HUES6 (cell line): ENCODE data around the gene C1orf141.

Experiments
- H3K27ac ChIP-seq: 2 replicates; pipeline ENCODE4 v1.7.0; 2013; ENCODE audit warnings: low read depth, mild to moderate bottlenecking, low read length, inconsistent platforms
- H3K27me3 ChIP-seq: 2 replicates; pipeline ENCODE4 v1.6.1; 2013; ENCODE audit warnings: low read length; ENCODE audit not compliant: control insufficient read depth, insufficient read depth
- H3K36me3 ChIP-seq: 2 replicates; pipeline ENCODE4 v1.6.1; 2013; ENCODE audit warnings: low read length; ENCODE audit not compliant: control insufficient read depth, insufficient read depth
- H3K4me1 ChIP-seq: 2 replicates; pipeline ENCODE4 v1.6.1; 2013; ENCODE audit warnings: low read length; ENCODE audit not compliant: control insufficient read depth, insufficient read depth
- H3K4me3 ChIP-seq: 2 replicates; pipeline ENCODE4 v1.5.1; 2013; ENCODE audit warnings: low read depth, low read length
- H3K9ac ChIP-seq: one replicate; pipeline ENCODE4 v1.6.1; 2013; ENCODE audit warnings: mild to moderate bottlenecking, low read length
- H3K9me3 ChIP-seq: 2 replicates; pipeline ENCODE4 v1.6.1; 2013; ENCODE audit warnings: low read depth, low read length; ENCODE audit not compliant: control insufficient read depth, insufficient read depth

C1orf141 gene

DNA sequence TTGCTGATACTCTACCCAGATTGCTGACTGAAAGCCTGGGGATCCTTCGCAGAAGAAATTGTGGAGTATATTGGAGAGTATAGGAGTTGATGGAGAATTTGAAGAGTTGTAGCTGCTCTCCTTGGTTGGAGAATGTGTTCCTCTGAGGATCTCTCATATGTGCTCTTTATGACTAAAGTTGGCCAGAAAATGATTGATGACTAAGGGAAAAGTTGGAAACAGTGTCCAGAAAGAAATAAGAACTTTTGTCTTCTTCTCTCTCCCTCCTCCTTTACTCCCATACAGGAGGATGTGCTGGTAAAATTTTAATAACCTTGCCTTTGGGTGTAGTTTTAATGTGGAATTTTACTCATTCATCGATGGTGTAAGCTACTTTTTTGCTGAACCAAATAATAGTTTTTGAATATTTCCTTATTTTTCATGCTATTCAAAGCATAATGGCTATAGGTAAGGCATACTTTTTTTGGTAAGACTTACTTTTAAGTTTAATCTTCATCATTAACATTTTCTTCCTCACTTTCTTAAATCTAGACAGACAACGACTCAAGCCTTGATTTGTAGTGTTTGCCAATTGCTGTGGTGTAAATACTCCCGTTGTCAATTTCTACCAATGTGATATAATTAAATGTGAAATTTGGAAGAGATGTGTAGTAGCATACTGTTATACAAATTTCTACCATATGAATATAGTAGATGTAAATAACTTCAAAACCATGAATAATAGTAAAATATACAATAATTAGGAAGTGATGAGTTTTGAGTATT is 13.7 kb downstream of the C1orf141 start:
- H3K9me3 ChIP-seq: no peaks in the 10 kb centered on the region
- no peaks in the 10 kb centered on the region for H3K27me3 ChIP-seq
- H3K27ac ChIP-seq: no peak overlapping the region
- no peak overlapping the region for H3K4me3 ChIP-seq
- H3K9ac ChIP-seq: no peak overlapping the region
- H3K4me1 ChIP-seq: no peaks in the 10 kb centered on the region
- H3K36me3 ChIP-seq: no peaks in the 10 kb centered on the region

DNA sequence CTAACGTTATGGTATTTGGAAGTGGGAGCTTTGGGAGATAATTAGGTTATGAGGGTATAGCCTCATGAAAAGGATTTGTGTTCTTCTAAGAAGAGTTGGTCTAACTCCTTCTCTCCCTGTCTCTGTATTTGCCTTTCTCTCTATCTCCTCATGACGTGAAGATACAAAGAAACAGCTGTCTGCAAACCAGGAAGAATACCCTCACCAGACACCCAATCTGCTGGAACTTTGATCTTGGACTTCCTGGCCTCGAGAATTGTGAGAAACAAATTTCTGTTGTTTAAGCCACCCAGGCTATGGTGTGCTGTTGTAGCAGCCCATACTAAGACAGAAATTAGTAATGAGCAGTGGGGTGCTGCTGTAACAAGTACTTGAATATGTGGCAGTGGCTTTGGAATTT is 16.1 kb downstream of the C1orf141 start:
- H3K9ac ChIP-seq: no peak overlapping the region
- no peak overlapping the region for H3K4me3 ChIP-seq
- no peaks in the 10 kb centered on the region for H3K36me3 ChIP-seq
- no peaks in the 10 kb centered on the region for H3K4me1 ChIP-seq
- no peaks in the 10 kb centered on the region for H3K27me3 ChIP-seq
- no peak overlapping the region for H3K27ac ChIP-seq
- H3K9me3 ChIP-seq: no peaks in the 10 kb centered on the region; the same call in 1 of the 2 replicates

DNA sequence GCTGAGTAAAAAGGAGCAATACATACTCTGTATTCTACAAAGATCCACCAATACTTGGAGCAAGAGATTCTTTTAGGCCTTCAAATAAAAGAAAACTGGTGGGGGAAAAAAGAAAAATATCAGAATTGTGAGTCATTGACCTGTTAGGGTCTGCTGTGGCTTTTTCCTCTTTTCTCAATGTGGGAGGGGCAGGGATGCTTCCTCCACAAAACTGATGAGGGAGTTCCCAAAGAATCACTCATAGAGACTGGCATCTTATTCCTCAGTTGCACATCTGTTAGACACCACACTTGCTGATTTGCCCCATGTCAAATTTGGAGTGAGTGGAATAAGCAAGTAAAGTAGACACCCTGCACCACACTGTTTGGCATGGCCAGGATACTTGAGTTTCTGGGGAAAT is 16.6 kb downstream of the C1orf141 start:
- no peaks in the 10 kb centered on the region; the same call in 1 of the 2 replicates for H3K9me3 ChIP-seq
- no peaks in the 10 kb centered on the region for H3K4me1 ChIP-seq
- H3K4me3 ChIP-seq: no peak overlapping the region
- H3K27me3 ChIP-seq: no peaks in the 10 kb centered on the region
- no peak overlapping the region for H3K9ac ChIP-seq
- no peaks in the 10 kb centered on the region for H3K36me3 ChIP-seq
- H3K27ac ChIP-seq: no peak overlapping the region

DNA sequence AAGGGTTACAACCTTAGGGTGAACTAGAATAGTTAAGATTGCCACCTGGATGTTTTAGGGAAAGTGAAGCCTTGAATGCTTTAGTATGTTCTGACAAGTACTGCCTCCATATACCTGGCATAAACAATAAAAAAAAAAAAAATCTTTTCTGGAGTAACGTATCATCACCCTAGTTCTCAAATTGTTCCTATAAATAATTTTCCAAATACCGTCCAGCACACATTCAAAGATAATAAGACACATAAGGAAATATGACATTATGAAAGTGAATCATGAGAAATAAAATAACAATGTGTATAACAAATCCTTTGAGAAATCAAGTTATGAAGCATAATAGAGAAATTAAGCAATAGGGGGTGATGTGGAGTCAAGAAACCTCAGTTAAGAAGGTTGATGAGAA is 20.6 kb downstream of the C1orf141 start:
- no peak overlapping the region for H3K4me3 ChIP-seq
- no peak overlapping the region for H3K27ac ChIP-seq
- no peaks in the 10 kb centered on the region for H3K36me3 ChIP-seq
- H3K4me1 ChIP-seq: no peaks in the 10 kb centered on the region
- H3K27me3 ChIP-seq: no peaks in the 10 kb centered on the region
- H3K9ac ChIP-seq: no peak overlapping the region
- no peaks in the 10 kb centered on the region; the same call in 1 of the 2 replicates for H3K9me3 ChIP-seq

DNA sequence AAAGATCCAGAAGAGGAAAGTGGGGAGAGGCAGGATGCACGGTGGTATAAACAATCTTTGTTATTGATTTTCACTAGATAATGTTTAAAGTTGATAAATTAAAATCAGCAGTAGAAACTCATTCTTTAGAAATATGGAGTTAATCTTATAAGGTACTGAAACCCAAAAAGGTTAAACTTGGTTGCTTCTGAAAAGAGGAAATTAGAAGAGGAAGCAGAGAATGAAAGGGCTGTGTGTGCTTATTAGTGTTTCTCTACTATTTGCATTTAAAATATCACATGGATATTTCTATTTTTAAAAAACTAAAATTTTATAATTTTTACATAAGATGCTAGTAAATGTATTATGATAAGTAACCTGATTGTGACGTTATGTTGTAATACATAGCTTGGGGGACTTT is 24.4 kb downstream of the C1orf141 start:
- Histone ChIP-seq H3K27me3 (no peaks in the 10 kb centered on the region), H3K36me3 (no peaks in the 10 kb centered on the region), H3K4me1 (no peaks in the 10 kb centered on the region), H3K9me3 (no peaks in the 10 kb centered on the region; the same call in 1 of the 2 replicates), H3K9ac (no peak overlapping the region), H3K4me3 (no peak overlapping the region), H3K27ac (no peak overlapping the region)

DNA sequence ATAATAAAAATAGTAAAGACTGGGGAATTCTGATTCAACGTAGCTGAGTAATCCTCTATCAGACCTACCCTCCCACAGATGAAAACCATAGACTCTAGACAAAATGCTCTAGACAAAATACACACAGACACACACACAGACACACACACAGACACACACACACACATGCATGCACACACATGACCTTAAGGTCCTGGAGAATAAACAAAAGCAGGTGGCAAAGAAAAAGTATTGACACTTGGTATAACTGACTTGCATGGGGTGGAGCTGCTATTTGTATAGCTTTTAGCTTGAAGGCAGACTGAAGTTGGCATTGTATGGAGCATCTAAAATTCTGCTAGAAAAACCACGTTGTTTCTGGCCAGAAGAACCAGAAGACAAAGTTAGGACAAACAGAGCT is 29.3 kb downstream of the C1orf141 start:
- Histone ChIP-seq H3K27me3 (no peaks in the 10 kb centered on the region), H3K27ac (no peak overlapping the region)

DNA sequence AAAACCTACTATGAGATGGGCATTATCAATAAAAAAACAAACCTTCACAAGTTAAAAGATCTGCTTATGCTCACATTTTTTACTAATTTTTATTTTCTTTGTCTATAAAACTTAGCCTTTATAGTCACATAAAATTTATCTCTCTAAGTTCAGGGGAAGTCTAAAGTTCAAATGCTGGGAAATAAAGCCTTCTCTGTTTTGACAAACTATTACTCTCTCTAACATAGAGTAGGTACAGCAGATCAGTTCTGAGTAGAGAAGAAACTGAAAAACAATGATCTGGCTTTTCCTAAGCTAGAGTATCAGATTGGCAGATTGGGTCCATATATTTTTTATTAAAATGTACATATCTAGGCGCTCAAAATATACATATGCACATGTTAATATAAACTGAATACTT is 31.2 kb downstream of the C1orf141 start:
- H3K27me3 ChIP-seq: no peaks in the 10 kb centered on the region
- H3K27ac ChIP-seq: no peak overlapping the region
- no peak overlapping the region for H3K9ac ChIP-seq
- no peaks in the 10 kb centered on the region for H3K4me1 ChIP-seq
- no peaks in the 10 kb centered on the region for H3K9me3 ChIP-seq
- no peak overlapping the region for H3K4me3 ChIP-seq
- no peaks in the 10 kb centered on the region for H3K36me3 ChIP-seq

More for the DNA sequence above, 29.3 kb downstream of the C1orf141 start:
- Histone ChIP-seq H3K36me3 (no peaks in the 10 kb centered on the region), H3K9me3 (no peaks in the 10 kb centered on the region), H3K4me3 (no peak overlapping the region), H3K9ac (no peak overlapping the region), H3K4me1 (no peaks in the 10 kb centered on the region)

DNA sequence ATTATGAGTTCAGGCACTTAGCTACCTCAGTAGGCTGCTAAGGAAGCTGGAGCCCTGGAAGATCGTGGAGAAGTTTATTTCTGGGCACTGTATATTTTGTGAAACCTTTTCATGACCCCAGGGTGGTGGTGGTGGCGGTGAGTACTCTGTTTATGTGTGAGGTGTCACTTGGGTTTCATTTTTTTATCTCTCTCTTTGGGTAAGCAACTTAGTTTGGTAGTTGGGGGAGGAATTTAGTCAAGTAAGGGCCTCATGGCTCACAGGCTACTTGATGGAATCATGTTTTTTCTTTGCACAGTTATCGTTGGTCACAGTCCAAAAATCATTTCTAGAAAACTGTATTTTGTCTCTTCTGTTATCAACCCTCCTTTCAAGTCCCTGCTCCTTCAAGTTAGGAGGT is 33.9 kb downstream of the C1orf141 start:
- no peak overlapping the region for H3K9ac ChIP-seq
- no peaks in the 10 kb centered on the region for H3K36me3 ChIP-seq
- no peak overlapping the region for H3K4me3 ChIP-seq
- H3K27ac ChIP-seq: no peak overlapping the region
- H3K4me1 ChIP-seq: peaks cover 6% of the 10 kb centered on the region; the same call in 1 of the 2 replicates
- H3K27me3 ChIP-seq: no peaks in the 10 kb centered on the region
- no peaks in the 10 kb centered on the region for H3K9me3 ChIP-seq

DNA sequence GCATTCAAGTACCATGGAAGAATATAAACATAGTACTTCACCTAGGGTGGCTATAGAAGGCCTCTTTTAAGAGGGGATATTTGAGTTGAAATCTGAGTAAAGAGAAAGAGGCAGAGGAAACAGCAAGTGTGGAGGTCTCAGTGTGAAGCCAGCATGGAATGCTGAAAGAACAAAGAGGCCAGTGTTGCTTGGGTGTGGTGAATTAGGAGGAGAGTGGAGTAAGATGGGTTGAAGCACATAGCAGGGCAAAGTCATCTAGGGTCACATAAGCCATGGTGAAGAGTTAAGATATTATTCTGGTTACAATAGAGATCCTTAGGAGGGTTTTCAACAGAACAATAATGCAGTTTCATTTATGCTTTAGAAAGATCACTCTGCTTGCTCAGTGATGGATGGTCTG is 37.5 kb downstream of the C1orf141 start:
- Histone ChIP-seq H3K36me3 (no peaks in the 10 kb centered on the region), H3K9ac (no peak overlapping the region), H3K9me3 (no peaks in the 10 kb centered on the region), H3K4me1 (peaks cover 6% of the 10 kb centered on the region; the same call in 1 of the 2 replicates), H3K4me3 (no peak overlapping the region), H3K27ac (no peak overlapping the region), H3K27me3 (no peaks in the 10 kb centered on the region)

DNA sequence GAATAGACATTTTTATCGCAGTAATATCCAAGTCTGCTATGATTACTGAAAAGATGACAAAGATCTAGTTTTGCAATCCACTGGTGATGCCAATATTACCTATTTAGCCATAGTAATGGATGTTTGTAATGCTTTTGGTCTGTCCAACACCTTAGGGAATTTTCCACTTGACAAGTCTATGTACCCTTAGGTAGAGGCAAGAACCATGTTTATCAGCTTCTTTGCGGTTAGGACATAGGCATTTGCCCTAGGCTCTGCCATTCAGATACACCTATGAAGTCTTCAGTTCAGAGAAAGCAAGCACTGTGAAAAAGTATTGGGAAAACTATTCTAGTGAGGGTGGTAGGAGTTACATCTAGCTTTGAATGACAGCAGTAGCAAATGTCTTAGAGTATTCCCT is 40.6 kb downstream of the C1orf141 start:
- no peak overlapping the region for H3K4me3 ChIP-seq
- peaks cover 6% of the 10 kb centered on the region; the same call in 1 of the 2 replicates for H3K9me3 ChIP-seq
- H3K36me3 ChIP-seq: no peaks in the 10 kb centered on the region
- H3K4me1 ChIP-seq: peaks cover 6% of the 10 kb centered on the region; the same call in 1 of the 2 replicates
- no peaks in the 10 kb centered on the region for H3K27me3 ChIP-seq
- H3K9ac ChIP-seq: no peak overlapping the region
- no peak overlapping the region for H3K27ac ChIP-seq

DNA sequence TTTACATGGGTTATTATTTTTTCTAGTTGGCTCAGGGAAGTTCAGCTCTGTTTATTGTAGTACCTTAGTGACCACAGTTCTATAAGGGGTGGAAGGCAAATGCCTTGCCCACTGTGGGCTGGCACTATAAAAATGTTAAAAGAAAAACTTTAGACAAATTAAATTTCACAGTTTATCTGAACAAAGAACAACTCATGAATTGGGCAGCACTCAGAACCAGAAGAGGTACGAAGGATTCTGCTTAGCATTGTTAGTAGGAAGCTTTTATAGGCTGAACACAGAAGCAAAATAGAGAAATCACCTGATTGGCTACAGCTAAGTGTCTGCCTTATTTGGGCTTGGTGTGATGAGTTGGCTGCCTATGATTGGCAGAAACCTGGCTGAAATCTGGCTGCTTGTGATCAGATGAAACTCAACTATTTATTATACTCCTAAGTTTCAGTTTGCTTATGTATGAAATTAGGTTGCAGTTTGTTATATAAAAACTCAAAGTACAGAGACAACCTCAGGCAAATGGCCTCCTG is 45.0 kb downstream of the C1orf141 start:
- H3K27me3 ChIP-seq: no peaks in the 10 kb centered on the region
- H3K9ac ChIP-seq: no peak overlapping the region
- H3K4me3 ChIP-seq: no peak overlapping the region
- no peaks in the 10 kb centered on the region for H3K36me3 ChIP-seq
- H3K27ac ChIP-seq: no peak overlapping the region
- no peaks in the 10 kb centered on the region for H3K4me1 ChIP-seq
- peaks cover 10% of the 10 kb centered on the region; the same call in 1 of the 2 replicates for H3K9me3 ChIP-seq
